Stimulated activated naive CD4-positive, alpha-beta T cell treated with Interleukin-2 at 50 U/mL for 16 hours (primary cell): ENCODE data around the gene ANKRD27.
A peak's percentile ranks its signal among the peaks of the same experiment; 100 is the strongest.
"Not testable (repeated sequence)": the region's sequence is repeated elsewhere in the genome, so short reads cannot be mapped to it uniquely, and the experiment has no call there.

Experiments used
- DNase-seq: peaks from one replicate; lab custom pipeline; 2025; lab: John Stamatoyannopoulos, UW

ANKRD27 gene

GRCh38 chr19:32674931-32675719 is at the start of gene ANKRD27:
TSS of gene ANKRD27 (minus strand) at chr19:32675180. CDS start at chr19:32659015, 16,165 bp downstream.
- DNase-seq: peak; percentile 96

- no peak for DNase-seq
Measured at GRCh38 chr19:32720936-32721250, 45.9 kb upstream of the ANKRD27 start.

GRCh38 chr19:32720216-32720935 is 45.4 kb upstream of the ANKRD27 start:
- DNase-seq: no peak

GRCh38 chr19:32719611-32720059 is 44.7 kb upstream of the ANKRD27 start, which contains the start of gene TDRD12:
TSS of gene TDRD12 (plus strand) at chr19:32719767. CDS start at chr19:32720073, 306 bp downstream.
- DNase-seq: no peak

GRCh38 chr19:32718286-32718685 is 43.3 kb upstream of the ANKRD27 start:
- DNase-seq: no peak

- no peak for DNase-seq
Measured at GRCh38 chr19:32717496-32717895, 42.5 kb upstream of the ANKRD27 start.

- not testable (repeated sequence) for DNase-seq
Measured at GRCh38 chr19:32716203-32716602, 41.2 kb upstream of the ANKRD27 start.

GRCh38 chr19:32711747-32712146 is 36.8 kb upstream of the ANKRD27 start:
- DNase-seq: no peak

GRCh38 chr19:32709032-32709431 is 34.1 kb upstream of the ANKRD27 start:
- DNase-seq: no peak

GRCh38 chr19:32708457-32708856 is 33.5 kb upstream of the ANKRD27 start:
- DNase-seq: no peak

GRCh38 chr19:32704006-32704405 is 29.0 kb upstream of the ANKRD27 start:
- DNase-seq: not testable (repeated sequence)

- no peak for DNase-seq
Measured at GRCh38 chr19:32702010-32702409, 27.0 kb upstream of the ANKRD27 start.

GRCh38 chr19:32700129-32700528 is 25.1 kb upstream of the ANKRD27 start:
- not testable (repeated sequence) for DNase-seq

GRCh38 chr19:32696771-32697170 is 21.8 kb upstream of the ANKRD27 start:
- DNase-seq: not testable (repeated sequence)

GRCh38 chr19:32695506-32695905 is 20.5 kb upstream of the ANKRD27 start:
- DNase-seq: not testable (repeated sequence)

- DNase-seq: not testable (repeated sequence)
Measured at GRCh38 chr19:32694851-32695250, 19.9 kb upstream of the ANKRD27 start.

- DNase-seq: not testable (repeated sequence)
Measured at GRCh38 chr19:32694316-32694715, 19.3 kb upstream of the ANKRD27 start.

- DNase-seq: peak; percentile 32
Measured at GRCh38 chr19:32693151-32694108, 18.4 kb upstream of the ANKRD27 start.

GRCh38 chr19:32692727-32693061 is 17.7 kb upstream of the ANKRD27 start:
- DNase-seq: no peak

- DNase-seq: peak; percentile 53
Measured at GRCh38 chr19:32691952-32692726, 17.2 kb upstream of the ANKRD27 start.

- peak; percentile 76 for DNase-seq
Measured at GRCh38 chr19:32691291-32691951, 16.4 kb upstream of the ANKRD27 start, which contains the start of gene NUDT19. TSS of gene NUDT19 (plus strand) at chr19:32691821. CDS start at chr19:32691961, 140 bp downstream.
